Measurements from ENCODE around the gene LYL1. TPM values are rescaled to one million over a fixed set of nuclear protein-coding genes. Genes with fewer than 3 reads are reported as not detected.

LYL1 gene
- total and polyA plus RNA-seq, 8 donors, result 5.3 to 32.9 (median 9.9) TPM

DNA sequence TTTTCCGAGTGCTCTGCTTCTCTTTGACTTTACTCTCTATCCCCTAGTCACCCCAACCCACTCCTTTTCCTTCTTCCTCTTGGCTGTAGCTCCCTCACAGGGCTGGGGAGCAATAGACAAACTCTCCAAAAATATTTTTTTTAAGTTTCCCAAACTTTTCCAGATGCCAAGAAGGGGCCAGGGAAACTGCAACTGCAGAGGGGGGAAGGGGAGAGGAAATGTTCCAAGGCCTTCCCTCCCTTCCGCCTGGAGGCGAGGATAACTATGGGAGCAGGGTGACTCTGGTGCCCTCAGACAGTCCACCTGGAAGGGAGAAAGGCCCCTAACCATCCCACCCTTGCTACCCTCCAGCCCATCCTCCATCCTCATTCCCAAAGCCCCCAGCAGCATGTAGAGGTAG, 49.4 kb downstream of the LYL1 start:
- no peak for DNase-seq
- H3K27me3 ChIP-seq, result no peaks in the 10 kb centered on the region

DNA sequence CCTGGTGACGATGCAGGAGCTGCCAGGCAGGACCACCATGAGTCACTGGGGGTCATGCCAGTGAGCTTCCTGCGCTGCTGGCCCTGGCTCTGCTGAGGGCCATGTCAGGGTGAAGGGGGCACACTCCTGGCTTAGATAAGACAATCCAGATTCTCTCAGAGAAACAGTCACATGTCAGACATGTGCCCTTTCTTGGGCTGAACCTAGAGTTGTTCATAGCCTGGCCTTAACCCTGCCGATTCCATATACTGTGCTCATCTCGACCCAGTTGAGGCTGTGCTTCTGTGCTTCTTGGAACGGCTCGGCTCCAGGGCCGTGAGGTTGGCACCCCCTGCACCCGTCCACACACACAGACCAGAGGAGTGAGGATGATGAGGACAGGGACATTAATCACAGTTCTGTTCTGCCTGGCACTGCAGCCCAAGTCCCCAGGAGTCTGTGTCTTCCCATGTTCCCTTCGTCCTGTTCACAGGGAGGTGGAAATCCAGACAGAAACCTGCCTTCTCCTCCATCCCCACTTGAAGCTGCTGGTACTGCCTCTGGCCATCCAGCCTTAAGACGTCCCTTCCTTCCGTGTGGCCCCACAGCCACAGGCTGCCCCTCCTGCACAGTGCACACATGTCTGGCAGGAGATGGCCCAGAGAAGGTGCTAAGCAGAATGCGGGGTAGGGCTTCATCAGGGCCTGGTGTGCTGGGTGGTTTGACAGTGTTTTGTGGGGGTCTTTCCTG, 50.0 kb downstream of the LYL1 start:
- Histone ChIP-seq H3K4me1 (peaks cover 68 to 70% of the 10 kb centered on the region in 2 donors), H3K27ac (peak overlapping the region; percentile 86 to 96), H3K36me3 (no peaks in the 10 kb centered on the region), H3K9me3 (no peaks in the 10 kb centered on the region), H3K27me3 (no peaks in the 10 kb centered on the region), H3K4me3 (no peak overlapping the region)
- TF ChIP-seq, protein P1, sequence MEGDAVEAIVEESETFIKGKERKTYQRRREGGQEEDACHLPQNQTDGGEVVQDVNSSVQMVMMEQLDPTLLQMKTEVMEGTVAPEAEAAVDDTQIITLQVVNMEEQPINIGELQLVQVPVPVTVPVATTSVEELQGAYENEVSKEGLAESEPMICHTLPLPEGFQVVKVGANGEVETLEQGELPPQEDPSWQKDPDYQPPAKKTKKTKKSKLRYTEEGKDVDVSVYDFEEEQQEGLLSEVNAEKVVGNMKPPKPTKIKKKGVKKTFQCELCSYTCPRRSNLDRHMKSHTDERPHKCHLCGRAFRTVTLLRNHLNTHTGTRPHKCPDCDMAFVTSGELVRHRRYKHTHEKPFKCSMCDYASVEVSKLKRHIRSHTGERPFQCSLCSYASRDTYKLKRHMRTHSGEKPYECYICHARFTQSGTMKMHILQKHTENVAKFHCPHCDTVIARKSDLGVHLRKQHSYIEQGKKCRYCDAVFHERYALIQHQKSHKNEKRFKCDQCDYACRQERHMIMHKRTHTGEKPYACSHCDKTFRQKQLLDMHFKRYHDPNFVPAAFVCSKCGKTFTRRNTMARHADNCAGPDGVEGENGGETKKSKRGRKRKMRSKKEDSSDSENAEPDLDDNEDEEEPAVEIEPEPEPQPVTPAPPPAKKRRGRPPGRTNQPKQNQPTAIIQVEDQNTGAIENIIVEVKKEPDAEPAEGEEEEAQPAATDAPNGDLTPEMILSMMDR (IDR thresholded peaks at IDR 0.05), result no peak
- ATAC-seq (no peak), DNase-seq (no peak)
- intact Hi-C loops (cut with DNase I), result loop anchor here in 1 of 2 donors (10.0 kb wide), 1 partner anchor 58 kb away; the partner anchor contains the start of gene NFIX

More for the DNA sequence above, 49.4 kb downstream of the LYL1 start:
- TF ChIP-seq, protein P1 (IDR thresholded peaks at IDR 0.05), result no peak
- peaks cover 75 to 76% of the 10 kb centered on the region in 2 donors for H3K4me1 ChIP-seq
- H3K9me3 ChIP-seq, result no peaks in the 10 kb centered on the region
- no peaks in the 10 kb centered on the region for H3K36me3 ChIP-seq
- ATAC-seq, result no peak
- no peak overlapping the region for H3K4me3 ChIP-seq
- intact Hi-C loops (cut with DNase I), result loop anchor here in 1 of 2 donors (10.0 kb wide), 1 partner anchor 58 kb away; the partner anchor contains the start of gene NFIX
- peak overlapping the region; percentile 86 to 96 for H3K27ac ChIP-seq

DNA sequence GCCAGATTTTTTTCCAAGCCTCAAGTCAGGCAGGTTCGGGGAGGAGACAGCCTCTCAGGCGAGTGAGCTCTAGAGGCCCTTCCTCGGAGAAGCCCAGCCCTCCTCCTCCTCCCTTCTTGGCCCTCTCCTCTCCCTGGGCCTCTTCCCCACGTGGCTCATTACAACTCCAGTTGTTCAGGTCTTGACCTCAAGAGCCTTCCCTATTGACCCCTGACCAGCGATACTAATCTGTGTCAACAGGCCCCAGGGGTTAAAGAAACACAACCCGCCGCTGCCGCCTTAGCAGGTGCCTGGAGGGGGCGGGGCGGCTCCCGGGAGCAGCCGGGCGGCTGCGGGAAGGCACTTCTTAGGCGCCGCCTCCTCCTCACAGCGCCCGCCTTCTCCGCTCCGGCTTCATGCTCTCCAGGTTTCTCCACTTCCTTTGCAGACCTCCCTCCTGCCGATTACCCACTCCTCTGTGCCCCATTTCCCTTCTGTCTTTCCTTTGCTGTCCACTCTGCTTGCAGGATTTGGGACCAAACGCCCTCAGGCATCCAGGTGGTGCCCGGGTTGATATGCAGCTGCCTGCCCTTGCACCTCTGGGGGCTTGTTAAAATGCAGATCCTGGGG, 51.0 kb downstream of the LYL1 start:
- peak overlapping the region; percentile 86 to 96 for H3K27ac ChIP-seq
- no peak overlapping the region for H3K4me3 ChIP-seq
- H3K36me3 ChIP-seq, result no peaks in the 10 kb centered on the region
- intact Hi-C loops (cut with DNase I), result loop anchor here in 1 of 2 donors (10.0 kb wide), 1 partner anchor 57 kb away; the partner anchor contains the start of gene NFIX
- no peaks in the 10 kb centered on the region for H3K9me3 ChIP-seq
- DNase-seq (peak in 3 of 4 donors; percentile 77 to 92 (median 83)), ATAC-seq (peak; percentile 69)
- TF ChIP-seq, protein P1 (IDR thresholded peaks at IDR 0.05), result no peak
- H3K4me1 ChIP-seq, result peaks cover 59 to 61% of the 10 kb centered on the region in 2 donors
- H3K27me3 ChIP-seq, result no peaks in the 10 kb centered on the region

DNA sequence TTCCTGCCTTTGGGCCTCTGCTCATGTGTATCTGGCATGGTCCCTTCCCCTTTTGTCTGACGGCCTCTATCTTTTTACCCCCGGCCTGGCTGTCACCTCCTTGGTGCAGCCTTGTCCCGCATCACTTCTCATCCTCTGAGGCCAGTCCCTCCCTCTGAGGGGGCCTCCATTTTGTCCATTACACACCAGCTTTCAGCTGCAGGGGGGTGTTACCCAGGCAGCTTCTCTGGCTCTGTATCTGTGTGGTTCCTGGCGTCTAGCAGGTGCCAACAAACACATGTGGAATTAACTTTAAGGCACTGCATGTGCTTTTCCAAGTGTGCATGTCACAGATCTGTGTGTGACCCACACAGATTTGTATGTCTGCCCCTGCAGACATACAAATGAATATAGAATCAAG, 52.4 kb downstream of the LYL1 start:
- H3K4me1 ChIP-seq, result peaks cover 45 to 47% of the 10 kb centered on the region in 2 donors
- TF ChIP-seq, protein P1 (IDR thresholded peaks at IDR 0.05), result no peak
- intact Hi-C loops (cut with DNase I), result loop anchor here in 1 of 2 donors (10.0 kb wide), 1 partner anchor 55 kb away; the partner anchor contains the start of gene NFIX
- no peaks in the 10 kb centered on the region for H3K36me3 ChIP-seq
- no peak for ATAC-seq
- H3K4me3 ChIP-seq, result no peak overlapping the region
- DNase-seq, result no peak
- no peaks in the 10 kb centered on the region for H3K9me3 ChIP-seq
- no peaks in the 10 kb centered on the region for H3K27me3 ChIP-seq
- H3K27ac ChIP-seq, result no peak overlapping the region

Other genes starting within 250 kb of the LYL1 start
- 10 to 100 TPM; 64.8 to 72.8 TPM for gene DNASE2, start 221.4 kb downstream of the LYL1 start, total RNA-seq
- gene DNASE2, start 221.4 kb downstream of the LYL1 start, polyA plus RNA-seq (ENCODE audit: insufficient read length in 6 of 6), result 10 to 100 TPM; 18.7 to 22.2 (median 20.6) TPM
- under 1 TPM in 1 of 2 donors, not detected in 1; 0.50 TPM for gene KLF1, start 215.7 kb downstream of the LYL1 start, total RNA-seq
- 1 to 10 TPM in 1 of 6 donors, under 1 TPM in 5; 0.35 to 1.2 (median 0.67) TPM for gene KLF1, start 215.7 kb downstream of the LYL1 start, polyA plus RNA-seq (ENCODE audit: insufficient read length in 6 of 6)
- gene GCDH, start 211.7 kb downstream of the LYL1 start, total RNA-seq, result 10 to 100 TPM; 23.6 to 26.7 TPM
- gene GCDH, start 211.7 kb downstream of the LYL1 start, polyA plus RNA-seq (ENCODE audit: insufficient read length in 6 of 6), result 10 to 100 TPM; 25.6 to 29.2 (median 27.3) TPM
- under 1 TPM in 1 of 2 donors, not detected in 1; 0.41 TPM for gene SYCE2, start 183.6 kb downstream of the LYL1 start, total RNA-seq
- gene SYCE2, start 183.6 kb downstream of the LYL1 start, polyA plus RNA-seq (ENCODE audit: insufficient read length in 6 of 6), result 1 to 10 TPM; 2.3 to 4.1 (median 3.5) TPM
- 10 to 100 TPM; 40.9 to 59.4 TPM for gene FARSA, start 169.1 kb downstream of the LYL1 start, total RNA-seq
- 10 to 100 TPM; 35.3 to 46.2 (median 41.8) TPM for gene FARSA, start 169.1 kb downstream of the LYL1 start, polyA plus RNA-seq (ENCODE audit: insufficient read length in 6 of 6)
- gene CALR, start 164.2 kb downstream of the LYL1 start, total RNA-seq, result 1,000 to 10,000 TPM; 1,387 to 1,778 TPM
- 100 to 1,000 TPM; 654 to 817 (median 801) TPM for gene CALR, start 164.2 kb downstream of the LYL1 start, polyA plus RNA-seq (ENCODE audit: insufficient read length in 6 of 6)
- gene RAD23A, start 157.0 kb downstream of the LYL1 start, total RNA-seq, result 100 to 1,000 TPM in 1 of 2 donors, 10 to 100 TPM in 1; 74.8 to 118 TPM
- gene RAD23A, start 157.0 kb downstream of the LYL1 start, polyA plus RNA-seq (ENCODE audit: insufficient read length in 6 of 6), result 10 to 100 TPM; 65.3 to 89.7 (median 75.5) TPM
- gene GADD45GIP1, start 145.6 kb downstream of the LYL1 start, total RNA-seq, result 10 to 100 TPM; 14.7 to 20.5 TPM
- gene GADD45GIP1, start 145.6 kb downstream of the LYL1 start, polyA plus RNA-seq (ENCODE audit: insufficient read length in 6 of 6), result 10 to 100 TPM; 22.6 to 35.2 (median 28.4) TPM
- under 1 TPM in 1 of 2 donors, not detected in 1; 0.13 TPM for gene DAND5, start 133.3 kb downstream of the LYL1 start, total RNA-seq
- gene DAND5, start 133.3 kb downstream of the LYL1 start, polyA plus RNA-seq (ENCODE audit: insufficient read length in 6 of 6), result under 1 TPM; 0.15 to 0.54 (median 0.32) TPM
- 100 to 1,000 TPM; 166 to 237 TPM for gene NFIX, start 107.4 kb downstream of the LYL1 start, total RNA-seq
- gene NFIX, start 107.4 kb downstream of the LYL1 start, polyA plus RNA-seq (ENCODE audit: insufficient read length in 6 of 6), result 100 to 1,000 TPM in 4 of 6 donors, 10 to 100 TPM in 2; 92.6 to 139 (median 111) TPM
- 10 to 100 TPM; 24.2 to 46.2 TPM for gene TRMT1, start 13.9 kb upstream of the LYL1 start, total RNA-seq
- 10 to 100 TPM; 28.0 to 37.6 (median 33.9) TPM for gene TRMT1, start 13.9 kb upstream of the LYL1 start, polyA plus RNA-seq (ENCODE audit: insufficient read length in 6 of 6)
- 10 to 100 TPM; 65.1 to 92.5 TPM for gene NACC1, start 15.4 kb upstream of the LYL1 start, total RNA-seq
- 10 to 100 TPM; 14.9 to 23.4 (median 19.5) TPM for gene NACC1, start 15.4 kb upstream of the LYL1 start, polyA plus RNA-seq (ENCODE audit: insufficient read length in 6 of 6)
- gene STX10, start 47.5 kb upstream of the LYL1 start, total RNA-seq, result 10 to 100 TPM; 64.0 to 94.8 TPM
- 10 to 100 TPM; 63.6 to 77.1 (median 72.5) TPM for gene STX10, start 47.5 kb upstream of the LYL1 start, polyA plus RNA-seq (ENCODE audit: insufficient read length in 6 of 6)
- gene IER2, start 47.6 kb upstream of the LYL1 start, total RNA-seq, result 10 to 100 TPM; 70.1 to 99.4 TPM
- 100 to 1,000 TPM in 4 of 6 donors, 10 to 100 TPM in 2; 44.6 to 408 (median 142) TPM for gene IER2, start 47.6 kb upstream of the LYL1 start, polyA plus RNA-seq (ENCODE audit: insufficient read length in 6 of 6)

All from left lung (tissue), 10 donors.